K562 (cell line): Measurements from ENCODE around the gene ROBO2. TPM values are rescaled to one million over a fixed set of nuclear protein-coding genes. Genes with fewer than 3 reads are reported as not detected.

Source experiments
- ATAC-seq: fragments of 200-7000 bp; cut with Tn5 transposase; 3 replicates; pipeline ENCODE4 v1.9.1; 2020; ENCODE audit warnings: moderate library complexity
- BruUV-seq: library from RNA; stranded (reverse); fragments of 400-500 nt; replicated peaks from 2 replicates; lab custom pipeline; 2021; lab: Mats Ljungman, UMichigan
- CTCF ChIA-PET: fragments of 300-600 bp; formaldehyde crosslinking; extraction: SDS; loops from one replicate; lab custom pipeline; 2021; ENCODE audit warnings: low intra/inter-chr PET ratio; lab: Yijun Ruan, JAX
- POLR2A ChIA-PET: fragments of 300-600, 350-650 bp; sonication (Branson Sonifier 250); formaldehyde crosslinking; extraction: SDS; loops from one replicate; lab custom pipeline; 2021; ENCODE audit warnings: antibody characterized with exemption, inconsistent platforms; lab: Yijun Ruan, JAX
- DNase-seq, 4 experiments: peaks; one replicate each; pipeline versions ENCODE4 v3.0.0 to v3.0.0-alpha.2; 2011 to 2018; ENCODE audit warnings: low spot score in 3 of 4, mixed read lengths in 3 of 4; ENCODE audit errors: extremely low read depth in 1 of 4
- FAIRE-seq: peaks from 2 replicates; lab custom pipeline; 2011; peaks lifted over from hg19 to GRCh38; lab: Jason Lieb, UNC
- H2AFZ ChIP-seq: 2 replicates; pipeline ENCODE4 v1.6.0; 2011; ENCODE audit warnings: low read depth, low read length, control low read depth, inconsistent platforms
- H3K27ac ChIP-seq: fragments of 200-600 bp; 3 replicates; pipeline ENCODE4 v1.8.0; 2011; ENCODE audit warnings: low read depth, mild to moderate bottlenecking, control low read depth, inconsistent platforms, low read length, moderate library complexity, mixed read lengths; ENCODE audit errors: extremely low read depth
- H3K27me3 ChIP-seq, 2 experiments: fragments of 300-600 bp in 1 of 2; 2 replicates in 1 of 2; 3 replicates in 1 of 2; pipeline versions ENCODE4 v1.6.0 to v1.8.0; 2011; ENCODE audit warnings: inconsistent platforms in 2 of 2, low read length in 2 of 2, mild to moderate bottlenecking in 1 of 2, mixed read lengths in 1 of 2, moderate library complexity in 1 of 2; ENCODE audit not compliant: control insufficient read depth in 2 of 2, insufficient read depth in 2 of 2
- H3K36me3 ChIP-seq: fragments of 300-600 bp; 3 replicates; pipeline ENCODE4 v1.8.0; 2011; ENCODE audit warnings: mild to moderate bottlenecking, low read length, inconsistent platforms; ENCODE audit not compliant: control insufficient read depth, insufficient read depth
- H3K4me1 ChIP-seq, 2 experiments: fragments of 200-600 bp in 1 of 2; replicated peaks in 1 of 2; 2 replicates in 1 of 2; 3 replicates in 1 of 2; pipeline versions ENCODE4 v1.5.1 to v1.8.0; 2011; ENCODE audit warnings: inconsistent platforms in 2 of 2, low read length in 2 of 2, mild to moderate bottlenecking in 1 of 2, mixed read lengths in 1 of 2, moderate library complexity in 1 of 2; ENCODE audit not compliant: control insufficient read depth in 2 of 2, insufficient read depth in 2 of 2
- H3K4me2 ChIP-seq: 2 replicates; pipeline ENCODE4 v1.6.1; 2011; ENCODE audit warnings: low read length, control low read depth, inconsistent platforms, mixed read lengths; ENCODE audit not compliant: insufficient read depth
- H3K4me3 ChIP-seq: fragments of 200-600 bp; sonication (generic), shearing (Covaris generic); 2 replicates; pipeline ENCODE4 v1.5.1; 2016; ENCODE audit warnings: control low read depth, inconsistent platforms
- H3K79me2 ChIP-seq: fragments of 200-600 bp; 3 replicates; pipeline ENCODE4 v1.8.0; 2011; ENCODE audit warnings: low read length, inconsistent platforms; ENCODE audit not compliant: control insufficient read depth, insufficient read depth
- H3K9ac ChIP-seq, 2 experiments: 2 replicates each; pipeline versions ENCODE4 v1.6.0 to v1.6.1; 2011; ENCODE audit warnings: low read depth in 2 of 2, low read length in 2 of 2, control low read depth in 1 of 2, inconsistent platforms in 1 of 2, mild to moderate bottlenecking in 1 of 2, mixed read lengths in 1 of 2; ENCODE audit not compliant: insufficient read depth in 1 of 2
- H3K9me1 ChIP-seq: one replicate; pipeline ENCODE4 v1.6.0; 2011; ENCODE audit warnings: inconsistent platforms, mild to moderate bottlenecking, low read length, moderate library complexity; ENCODE audit not compliant: control insufficient read depth, insufficient read depth
- H3K9me3 ChIP-seq: replicated peaks from 2 replicates; pipeline ENCODE4 v1.5.1; 2011; ENCODE audit warnings: low read depth, low read length, inconsistent platforms; ENCODE audit not compliant: control insufficient read depth, insufficient read depth
- H4K20me1 ChIP-seq: replicated peaks from 2 replicates; pipeline ENCODE4 v1.6.1; 2011; ENCODE audit warnings: low read length, inconsistent platforms, mixed read lengths; ENCODE audit not compliant: control insufficient read depth, insufficient read depth
- WGBS: fragments of 100-300 bp; shearing (Covaris generic); methylation state at CpG from one replicate; pipeline ENCODE4 v1.1.6; 2016; ENCODE audit warnings: low coverage, mixed read lengths; ENCODE audit not compliant: insufficient coverage; ENCODE audit errors: missing lambda C conversion rate; 5-methylcytosine and 5-hydroxymethylcytosine counted together
- in situ Hi-C: fragments of 300-500 bp; cut with MboI; formaldehyde crosslinking; loops from 4 replicates; pipeline ENCODE4 v1.15.0; 2018; ENCODE audit warnings: inconsistent platforms, mixed read lengths
- intact Hi-C: fragments of 100-400 bp; cut with micrococcal nuclease; formaldehyde crosslinking; loops from 2 replicates; pipeline ENCODE4 v1.14.2; 2022
- polyA plus RNA-seq, 8 experiments: library from polyadenylated mRNA; depleted of rRNA in 4 of 8; stranded (reverse) in 5 of 8; unstranded in 3 of 8; fragments of >200 nt; fragmentation: Nextera tagmentation in 2 of 8; fragmentation: Illumina TruSeq in 1 of 8; extraction: Ambion mirVana in 2 of 8; extraction: Trizol in 1 of 8; gene quantifications; 2 replicates each; pipeline versions ENCODE4 v1.2.1 to v1.2.3, GENCODE V29; 2011 to 2014; ENCODE audit warnings: inconsistent platforms in 1 of 8, missing spikeins in 1 of 8
- total RNA-seq, 7 experiments: library from RNA; depleted of rRNA in 6 of 7; stranded (reverse); fragments of >200 nt in 6 of 7; fragmentation: Illumina TruSeq in 2 of 7; extraction: Trizol in 2 of 7; gene quantifications; 2 replicates each; pipeline versions ENCODE4 v1.2.1 to v1.2.3, GENCODE V29; 2011 to 2021; ENCODE audit warnings: low replicate concordance in 1 of 7
- TF ChIP-seq, protein P1 (sequence below): IDR thresholded peaks from 2 replicates; pipeline ENCODE4 v1.6.1; 2014; ENCODE audit warnings: antibody characterized with exemption
- TF ChIP-seq, protein P2 (sequence below): fragments of 250-450 bp; sonication (Bioruptor Pico); IDR thresholded peaks from 2 replicates; pipeline ENCODE4 v1.5.0; 2022; ENCODE audit warnings: mild to moderate bottlenecking

ROBO2 gene
- total and polyA plus RNA-seq, 9 of the 15 experiments (the other 6 are each of a cell fraction or from before 2014, with no cell fraction given) = 0.84 to 3.0 (median 1.7) TPM

GRCh38 chr3:77392181-77392580 lies 352.3 kb downstream of the ROBO2 start (continued):
- TF ChIP-seq, protein P1, sequence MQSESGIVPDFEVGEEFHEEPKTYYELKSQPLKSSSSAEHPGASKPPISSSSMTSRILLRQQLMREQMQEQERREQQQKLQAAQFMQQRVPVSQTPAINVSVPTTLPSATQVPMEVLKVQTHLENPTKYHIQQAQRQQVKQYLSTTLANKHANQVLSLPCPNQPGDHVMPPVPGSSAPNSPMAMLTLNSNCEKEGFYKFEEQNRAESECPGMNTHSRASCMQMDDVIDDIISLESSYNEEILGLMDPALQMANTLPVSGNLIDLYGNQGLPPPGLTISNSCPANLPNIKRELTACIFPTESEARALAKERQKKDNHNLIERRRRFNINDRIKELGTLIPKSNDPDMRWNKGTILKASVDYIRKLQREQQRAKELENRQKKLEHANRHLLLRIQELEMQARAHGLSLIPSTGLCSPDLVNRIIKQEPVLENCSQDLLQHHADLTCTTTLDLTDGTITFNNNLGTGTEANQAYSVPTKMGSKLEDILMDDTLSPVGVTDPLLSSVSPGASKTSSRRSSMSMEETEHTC = no peak

GRCh38 chr3:77394046-77394445 lies 354.1 kb downstream of the ROBO2 start:
- ATAC-seq (no peak), FAIRE-seq (no peak), DNase-seq (no peak)
- no peaks in the 10 kb centered on the region for H3K36me3 ChIP-seq
- no peak overlapping the region for H3K9ac ChIP-seq
- ChIA-PET CTCF (no interaction called here), POLR2A (no interaction called here)
- H3K4me3 ChIP-seq = no peak overlapping the region
- H3K79me2 ChIP-seq = no peaks in the 10 kb centered on the region
- no peaks in the 10 kb centered on the region for H3K9me3 ChIP-seq
- no peak overlapping the region for H2AFZ ChIP-seq
- H3K4me2 ChIP-seq = no peak overlapping the region
- 2% methylated on average over 5 of the region's 5 CpGs for WGBS
- TF ChIP-seq, protein P2, sequence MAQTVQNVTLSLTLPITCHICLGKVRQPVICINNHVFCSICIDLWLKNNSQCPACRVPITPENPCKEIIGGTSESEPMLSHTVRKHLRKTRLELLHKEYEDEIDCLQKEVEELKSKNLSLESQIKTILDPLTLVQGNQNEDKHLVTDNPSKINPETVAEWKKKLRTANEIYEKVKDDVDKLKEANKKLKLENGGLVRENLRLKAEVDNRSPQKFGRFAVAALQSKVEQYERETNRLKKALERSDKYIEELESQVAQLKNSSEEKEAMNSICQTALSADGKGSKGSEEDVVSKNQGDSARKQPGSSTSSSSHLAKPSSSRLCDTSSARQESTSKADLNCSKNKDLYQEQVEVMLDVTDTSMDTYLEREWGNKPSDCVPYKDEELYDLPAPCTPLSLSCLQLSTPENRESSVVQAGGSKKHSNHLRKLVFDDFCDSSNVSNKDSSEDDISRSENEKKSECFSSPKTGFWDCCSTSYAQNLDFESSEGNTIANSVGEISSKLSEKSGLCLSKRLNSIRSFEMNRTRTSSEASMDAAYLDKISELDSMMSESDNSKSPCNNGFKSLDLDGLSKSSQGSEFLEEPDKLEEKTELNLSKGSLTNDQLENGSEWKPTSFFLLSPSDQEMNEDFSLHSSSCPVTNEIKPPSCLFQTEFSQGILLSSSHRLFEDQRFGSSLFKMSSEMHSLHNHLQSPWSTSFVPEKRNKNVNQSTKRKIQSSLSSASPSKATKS (CRISPR knock-in tag) = no peak
- TF ChIP-seq, all 486 proteins: peak for 0
- Histone ChIP-seq H3K27me3 (no peaks in the 10 kb centered on the region), H3K9me1 (no peaks in the 10 kb centered on the region), H3K4me1 (no peaks in the 10 kb centered on the region), H3K27ac (no peak overlapping the region), H4K20me1 (no peaks in the 10 kb centered on the region)
- in situ Hi-C loops = no loop called here
- no TSS peak for BruUV-seq
- intact Hi-C loops = no loop called here
